Raji (cell line): Measurements from ENCODE around the gene HSPA12B.

Experiments
- POLR2A ChIP-seq: IDR thresholded peaks from 2 replicates; pipeline ENCODE4 v1.6.1; 2011; ENCODE audit warnings: low read depth, low read length, control low read depth; ENCODE audit not compliant: insufficient read depth

HSPA12B gene

GRCh38 chr20:3712279-3712873, 20.1 kb upstream of the HSPA12B start, which contains the start of gene SIGLEC1:
SIGLEC1 (minus strand) TSS chr20:3712600; CDS start chr20:3707128, 5,472 bp downstream.
- TF ChIP-seq POLR2A = no peak

GRCh38 chr20:3714092-3714491, 18.4 kb upstream of the HSPA12B start:
- no peak for TF ChIP-seq POLR2A

GRCh38 chr20:3716195-3716834, 16.2 kb upstream of the HSPA12B start:
- no peak for TF ChIP-seq POLR2A

GRCh38 chr20:3719046-3719445, 13.4 kb upstream of the HSPA12B start:
- TF ChIP-seq POLR2A = no peak

GRCh38 chr20:3720068-3720467, 12.4 kb upstream of the HSPA12B start:
- TF ChIP-seq POLR2A = no peak

GRCh38 chr20:3720626-3721025, 11.9 kb upstream of the HSPA12B start:
- no peak for TF ChIP-seq POLR2A

- TF ChIP-seq POLR2A = no peak
Measured at GRCh38 chr20:3721912-3722311, 10.6 kb upstream of the HSPA12B start.

GRCh38 chr20:3723284-3723683, 9.2 kb upstream of the HSPA12B start:
- no peak for TF ChIP-seq POLR2A

- TF ChIP-seq POLR2A = no peak
Measured at GRCh38 chr20:3724356-3724755, 8.1 kb upstream of the HSPA12B start.

- TF ChIP-seq POLR2A = no peak
Measured at GRCh38 chr20:3727401-3728021, 5.0 kb upstream of the HSPA12B start.

- TF ChIP-seq POLR2A = no peak
Measured at GRCh38 chr20:3728354-3728753, 4.1 kb upstream of the HSPA12B start.

GRCh38 chr20:3728876-3729275, 3.6 kb upstream of the HSPA12B start:
- TF ChIP-seq POLR2A = no peak

GRCh38 chr20:3729378-3729777, 3.1 kb upstream of the HSPA12B start:
- no peak for TF ChIP-seq POLR2A

- no peak for TF ChIP-seq POLR2A
Measured at GRCh38 chr20:3729811-3730540, 2.5 kb upstream of the HSPA12B start.

GRCh38 chr20:3730803-3731672, 1.4 kb upstream of the HSPA12B start:
- no peak for TF ChIP-seq POLR2A
